Astrocyte of the cerebellum (primary cell): ENCODE data around the gene FCER2.

Source experiments
- DNase-seq: peaks from one replicate; pipeline ENCODE4 v3.0.0-alpha.2; 2011; ENCODE audit warnings: low read depth
- H3K4me3 ChIP-seq: 2 replicates; pipeline ENCODE4 v1.5.1; 2011; ENCODE audit warnings: mild to moderate bottlenecking, low read depth, low read length, moderate library complexity
- in situ Hi-C: cut with HindIII; loops from 2 replicates; pipeline ENCODE4 v1.10.0; 2017; ENCODE audit warnings: low sequenced_read_pairs
- TF ChIP-seq, protein P1 (sequence below): IDR thresholded peaks from 2 replicates; pipeline ENCODE4 v1.5.1; 2012; ENCODE audit warnings: low read length, low read depth, moderate library complexity, mild to moderate bottlenecking; ENCODE audit errors: missing control alignments

The FCER2 gene

DNA sequence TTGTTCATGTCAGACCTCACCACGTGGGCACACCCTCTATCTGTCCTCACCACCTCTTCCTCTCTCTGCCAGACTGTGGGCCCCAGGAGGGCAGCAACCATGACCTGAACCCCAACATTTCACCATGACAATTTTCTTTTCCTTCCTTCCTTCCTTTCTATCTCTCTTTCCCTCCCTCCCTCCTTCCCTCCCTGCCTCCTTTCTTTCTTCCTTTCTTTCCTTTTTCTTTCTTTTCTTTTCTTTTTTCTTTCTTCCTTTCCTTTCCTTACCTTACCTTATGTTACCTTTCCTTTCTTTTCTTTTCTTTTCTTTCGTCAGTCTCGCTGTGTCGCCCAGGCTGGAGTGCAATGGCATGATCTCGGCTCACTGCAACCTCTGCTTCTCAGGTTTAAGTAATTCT, 8.7 kb upstream of the FCER2 start:
- H3K4me3 ChIP-seq = no peak overlapping the region
- in situ Hi-C loops = no loop called here
- DNase-seq = no peak
- TF ChIP-seq, protein P1, sequence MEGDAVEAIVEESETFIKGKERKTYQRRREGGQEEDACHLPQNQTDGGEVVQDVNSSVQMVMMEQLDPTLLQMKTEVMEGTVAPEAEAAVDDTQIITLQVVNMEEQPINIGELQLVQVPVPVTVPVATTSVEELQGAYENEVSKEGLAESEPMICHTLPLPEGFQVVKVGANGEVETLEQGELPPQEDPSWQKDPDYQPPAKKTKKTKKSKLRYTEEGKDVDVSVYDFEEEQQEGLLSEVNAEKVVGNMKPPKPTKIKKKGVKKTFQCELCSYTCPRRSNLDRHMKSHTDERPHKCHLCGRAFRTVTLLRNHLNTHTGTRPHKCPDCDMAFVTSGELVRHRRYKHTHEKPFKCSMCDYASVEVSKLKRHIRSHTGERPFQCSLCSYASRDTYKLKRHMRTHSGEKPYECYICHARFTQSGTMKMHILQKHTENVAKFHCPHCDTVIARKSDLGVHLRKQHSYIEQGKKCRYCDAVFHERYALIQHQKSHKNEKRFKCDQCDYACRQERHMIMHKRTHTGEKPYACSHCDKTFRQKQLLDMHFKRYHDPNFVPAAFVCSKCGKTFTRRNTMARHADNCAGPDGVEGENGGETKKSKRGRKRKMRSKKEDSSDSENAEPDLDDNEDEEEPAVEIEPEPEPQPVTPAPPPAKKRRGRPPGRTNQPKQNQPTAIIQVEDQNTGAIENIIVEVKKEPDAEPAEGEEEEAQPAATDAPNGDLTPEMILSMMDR = no peak

DNA sequence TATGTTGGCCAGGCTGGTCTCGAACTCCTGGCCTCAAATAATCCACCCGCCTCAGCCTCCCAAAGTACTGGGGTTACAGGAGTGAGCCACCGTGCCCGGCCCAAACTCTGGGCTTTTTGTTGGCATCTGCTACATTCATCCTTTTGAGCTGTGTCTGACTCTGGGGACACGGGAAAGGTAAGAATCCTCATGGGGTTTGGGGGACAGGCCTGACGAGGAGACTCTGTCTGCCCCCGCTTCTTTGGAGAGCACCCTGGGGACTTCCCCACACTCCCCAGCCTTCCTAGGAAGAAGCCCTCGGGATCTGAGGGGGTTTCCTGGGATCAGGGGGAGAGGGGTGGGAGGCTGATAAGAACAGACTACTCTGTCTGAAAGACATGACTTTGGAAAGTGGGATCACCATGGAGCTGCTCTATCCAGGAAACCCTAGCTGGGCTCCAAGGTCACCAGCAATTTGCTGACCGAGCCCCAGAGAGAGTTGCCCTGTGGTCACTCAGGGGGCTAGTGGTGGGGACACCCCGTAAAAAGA, 8.1 kb upstream of the FCER2 start:
- H3K4me3 ChIP-seq = no peak overlapping the region
- in situ Hi-C loops = no loop called here
- TF ChIP-seq, protein P1 = no peak
- DNase-seq = no peak

DNA sequence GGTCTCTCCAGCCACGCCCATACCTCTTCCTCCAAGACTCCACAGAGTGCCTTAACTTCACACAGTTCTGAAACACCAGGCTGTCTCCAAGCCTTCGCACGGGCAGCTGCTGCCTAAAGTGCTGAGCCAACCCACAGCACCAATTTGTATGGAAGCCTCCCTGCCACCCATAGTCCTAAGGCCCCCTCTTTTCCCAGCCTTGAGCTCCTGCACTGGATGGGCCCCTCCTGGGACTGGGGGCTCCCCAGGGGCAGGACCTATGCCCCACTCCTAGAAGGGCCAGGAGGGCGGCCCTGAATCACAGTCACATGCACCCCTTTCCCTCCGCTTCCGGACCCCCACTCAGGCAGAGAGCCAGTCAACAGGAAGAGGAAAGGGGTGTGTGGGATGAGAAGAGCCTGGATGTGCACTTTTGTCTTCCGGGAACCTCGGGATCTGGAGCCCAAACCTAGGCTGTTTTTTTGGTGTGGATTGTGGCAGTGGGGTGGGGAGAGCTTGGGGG, 5.1 kb upstream of the FCER2 start:
- in situ Hi-C loops = no loop called here
- no peak overlapping the region for H3K4me3 ChIP-seq

DNA sequence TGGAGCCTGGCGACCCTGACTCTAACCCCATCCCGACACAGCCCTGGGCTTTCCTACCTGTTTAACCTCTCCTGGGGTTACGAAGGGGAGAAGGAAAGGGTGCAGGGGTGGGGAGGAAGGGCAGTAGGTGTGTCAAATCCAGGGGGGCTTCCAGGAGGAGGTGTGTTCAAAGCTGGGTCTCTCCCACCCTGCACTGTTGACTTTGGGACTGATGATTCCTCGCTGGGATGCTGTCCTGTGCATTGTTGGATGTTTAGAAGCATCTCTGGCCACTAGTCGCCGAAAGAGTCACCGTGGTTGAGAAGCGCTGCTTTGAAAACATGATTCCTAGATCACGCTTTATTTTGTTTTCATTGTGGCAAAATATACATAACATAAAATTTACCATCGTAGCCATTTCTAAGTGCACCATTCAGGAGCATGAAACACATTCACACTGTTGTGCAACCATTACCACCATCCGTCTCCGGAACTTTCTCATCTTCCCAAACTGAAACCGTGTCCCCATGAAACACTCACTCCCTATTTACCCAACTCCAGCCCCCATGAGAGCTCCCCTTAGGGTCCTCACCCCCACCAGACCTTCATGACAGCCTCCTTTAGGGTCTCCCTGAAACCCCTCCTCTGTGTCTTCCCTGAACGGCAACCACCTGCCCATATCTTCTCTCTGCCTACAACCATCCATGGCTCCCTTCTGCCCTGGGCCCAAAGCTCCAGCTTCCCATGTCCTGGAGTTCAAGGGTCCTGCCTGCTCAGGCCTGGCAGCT, 4.4 kb upstream of the FCER2 start:
- in situ Hi-C loops = no loop called here
- no peak for DNase-seq
- TF ChIP-seq, protein P1 = no peak
- no peak overlapping the region for H3K4me3 ChIP-seq

More for the DNA sequence above, 5.1 kb upstream of the FCER2 start:
- TF ChIP-seq, protein P1 = no peak
- DNase-seq = no peak

DNA sequence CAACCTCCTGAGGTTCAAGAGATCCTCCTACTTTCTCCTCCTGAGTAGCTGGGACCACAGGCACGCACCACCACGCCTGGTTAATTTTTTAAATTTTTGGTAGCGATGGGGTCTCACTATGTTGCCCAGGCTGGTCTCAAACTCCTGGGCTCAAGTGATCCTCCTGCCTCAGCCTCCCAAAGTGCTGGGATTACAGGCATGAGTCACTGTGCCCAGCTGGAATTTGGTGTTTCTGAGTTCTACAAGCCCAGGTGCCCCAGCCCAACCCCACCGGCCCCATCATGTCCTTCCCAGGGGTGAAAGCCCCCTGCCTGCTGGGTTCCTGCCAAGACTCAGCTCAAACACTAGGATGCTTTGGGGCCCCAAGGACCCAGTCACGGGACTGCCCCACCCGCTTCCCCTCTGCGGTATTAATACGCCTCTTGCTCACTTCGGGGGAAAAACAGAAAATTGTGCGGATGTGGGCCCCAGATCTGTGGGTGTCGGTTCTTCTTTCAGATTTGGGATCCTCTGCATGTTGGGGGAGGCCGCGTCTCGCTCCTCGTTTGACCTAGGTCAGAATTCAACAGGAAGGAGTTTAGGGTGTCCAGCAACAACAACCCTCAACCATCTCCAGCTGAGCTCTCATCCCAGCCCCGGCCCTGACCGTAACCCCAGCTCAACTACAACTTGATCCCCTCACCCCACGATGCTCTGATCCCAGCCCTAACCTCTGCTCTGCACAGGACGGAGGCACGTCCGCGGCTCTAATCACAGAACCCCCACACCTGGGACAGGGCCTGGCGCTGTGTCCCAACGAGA, 3.7 kb upstream of the FCER2 start:
- TF ChIP-seq, protein P1 = no peak
- no peak for DNase-seq
- in situ Hi-C loops = no loop called here
- no peak overlapping the region for H3K4me3 ChIP-seq

DNA sequence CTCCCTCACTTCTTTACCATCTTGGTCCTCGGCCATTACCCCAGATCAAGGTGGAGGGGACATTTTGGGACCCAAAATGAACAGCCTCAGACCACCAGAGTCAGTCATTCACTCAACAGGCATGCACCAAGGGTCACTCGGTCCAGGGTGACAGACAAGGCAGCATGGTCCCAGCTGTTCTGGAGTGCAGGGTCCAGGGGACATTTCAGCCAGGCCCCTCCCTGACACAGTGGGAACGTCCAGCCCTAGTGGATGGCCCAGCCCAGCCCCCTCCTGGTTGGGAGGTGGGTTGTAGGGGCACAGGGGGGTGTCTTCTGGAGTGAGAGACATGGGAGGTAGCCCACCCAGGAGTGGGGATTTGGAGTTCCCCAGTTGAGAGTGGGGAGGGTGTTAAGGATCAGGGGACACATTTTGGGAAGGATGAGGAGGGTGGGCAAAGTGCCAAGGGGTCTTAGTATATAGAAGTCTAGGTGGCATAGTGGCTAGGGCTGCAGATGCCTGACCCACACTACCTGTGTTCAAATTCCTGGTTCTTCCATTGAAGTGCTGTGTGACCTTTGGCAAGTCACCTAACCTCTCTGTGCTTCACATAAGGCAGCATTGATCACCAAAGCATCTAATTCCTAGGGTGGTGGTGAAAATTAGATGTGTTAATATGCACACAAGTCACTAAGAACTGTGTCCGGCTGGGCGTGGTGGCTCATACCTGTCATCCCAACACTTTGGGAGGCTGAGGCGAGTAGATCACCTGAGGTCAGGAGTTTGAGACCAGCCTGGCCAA, 2.5 kb upstream of the FCER2 start:
- TF ChIP-seq, protein P1 = no peak
- no peak overlapping the region for H3K4me3 ChIP-seq
- in situ Hi-C loops = no loop called here
- DNase-seq = no peak
